ENCODE measurements around the gene PIEZO1.

DNA sequence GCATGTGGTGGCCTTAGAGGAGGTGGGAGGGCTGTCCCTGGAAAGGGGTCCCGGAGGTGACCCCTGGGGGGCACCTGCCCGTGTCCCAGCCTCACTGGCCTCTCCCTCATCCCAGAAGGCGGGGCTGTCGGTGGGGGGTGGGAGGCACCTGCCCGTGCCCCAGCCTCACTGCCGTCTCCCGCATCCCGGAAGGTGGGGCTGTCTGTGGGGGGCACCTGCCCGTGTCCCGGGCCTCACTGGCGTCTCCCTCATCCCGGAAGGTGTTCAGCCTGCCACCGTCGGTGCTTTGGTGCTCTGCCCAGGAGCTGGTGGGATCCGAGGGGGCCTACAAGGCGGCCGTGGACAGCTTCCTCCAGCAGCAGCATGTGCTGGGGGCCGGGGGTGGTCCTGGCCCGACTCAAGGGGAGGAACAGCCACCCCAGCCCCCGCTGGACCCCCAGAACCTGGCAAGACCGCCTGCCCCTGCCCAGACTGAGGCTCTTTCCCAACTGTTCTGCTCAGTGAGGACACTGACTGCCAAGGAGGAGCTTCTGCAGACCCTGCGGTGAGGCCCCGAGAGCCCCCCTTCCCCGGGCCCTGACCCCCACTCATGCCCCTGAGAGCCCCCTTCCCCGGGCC, 72.5 kb downstream of the PIEZO1 start:
- TF ChIP-seq, protein P1, sequence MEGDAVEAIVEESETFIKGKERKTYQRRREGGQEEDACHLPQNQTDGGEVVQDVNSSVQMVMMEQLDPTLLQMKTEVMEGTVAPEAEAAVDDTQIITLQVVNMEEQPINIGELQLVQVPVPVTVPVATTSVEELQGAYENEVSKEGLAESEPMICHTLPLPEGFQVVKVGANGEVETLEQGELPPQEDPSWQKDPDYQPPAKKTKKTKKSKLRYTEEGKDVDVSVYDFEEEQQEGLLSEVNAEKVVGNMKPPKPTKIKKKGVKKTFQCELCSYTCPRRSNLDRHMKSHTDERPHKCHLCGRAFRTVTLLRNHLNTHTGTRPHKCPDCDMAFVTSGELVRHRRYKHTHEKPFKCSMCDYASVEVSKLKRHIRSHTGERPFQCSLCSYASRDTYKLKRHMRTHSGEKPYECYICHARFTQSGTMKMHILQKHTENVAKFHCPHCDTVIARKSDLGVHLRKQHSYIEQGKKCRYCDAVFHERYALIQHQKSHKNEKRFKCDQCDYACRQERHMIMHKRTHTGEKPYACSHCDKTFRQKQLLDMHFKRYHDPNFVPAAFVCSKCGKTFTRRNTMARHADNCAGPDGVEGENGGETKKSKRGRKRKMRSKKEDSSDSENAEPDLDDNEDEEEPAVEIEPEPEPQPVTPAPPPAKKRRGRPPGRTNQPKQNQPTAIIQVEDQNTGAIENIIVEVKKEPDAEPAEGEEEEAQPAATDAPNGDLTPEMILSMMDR (IDR thresholded peaks at IDR 0.05): no peak
- TF ChIP-seq POLR2AphosphoS5 (IDR thresholded peaks at IDR 0.05): no peak
- TF ChIP-seq POLR2A (IDR thresholded peaks at IDR 0.05): no peak
